HG03439 (cell line): ENCODE results near the gene TTLL8.

Experiments
- ATAC-seq: cut with Tn5 transposase; IDR thresholded peaks from one replicate; pipeline ENCODE4 v1.9.1; 2021; ENCODE audit warnings: mild to moderate bottlenecking, moderate library complexity; ENCODE audit not compliant: unreplicated experiment

Gene TTLL8

GRCh38 chr22:50045211-50046018 is 12.7 kb downstream of the TTLL8 start:
- no peak for ATAC-seq

- no peak for ATAC-seq
Measured at GRCh38 chr22:50044485-50045118, 13.5 kb downstream of the TTLL8 start.

GRCh38 chr22:50041361-50042065 is 16.6 kb downstream of the TTLL8 start:
- no peak for ATAC-seq

- no peak for ATAC-seq
Measured at GRCh38 chr22:50040717-50041116, 17.4 kb downstream of the TTLL8 start.

DNA sequence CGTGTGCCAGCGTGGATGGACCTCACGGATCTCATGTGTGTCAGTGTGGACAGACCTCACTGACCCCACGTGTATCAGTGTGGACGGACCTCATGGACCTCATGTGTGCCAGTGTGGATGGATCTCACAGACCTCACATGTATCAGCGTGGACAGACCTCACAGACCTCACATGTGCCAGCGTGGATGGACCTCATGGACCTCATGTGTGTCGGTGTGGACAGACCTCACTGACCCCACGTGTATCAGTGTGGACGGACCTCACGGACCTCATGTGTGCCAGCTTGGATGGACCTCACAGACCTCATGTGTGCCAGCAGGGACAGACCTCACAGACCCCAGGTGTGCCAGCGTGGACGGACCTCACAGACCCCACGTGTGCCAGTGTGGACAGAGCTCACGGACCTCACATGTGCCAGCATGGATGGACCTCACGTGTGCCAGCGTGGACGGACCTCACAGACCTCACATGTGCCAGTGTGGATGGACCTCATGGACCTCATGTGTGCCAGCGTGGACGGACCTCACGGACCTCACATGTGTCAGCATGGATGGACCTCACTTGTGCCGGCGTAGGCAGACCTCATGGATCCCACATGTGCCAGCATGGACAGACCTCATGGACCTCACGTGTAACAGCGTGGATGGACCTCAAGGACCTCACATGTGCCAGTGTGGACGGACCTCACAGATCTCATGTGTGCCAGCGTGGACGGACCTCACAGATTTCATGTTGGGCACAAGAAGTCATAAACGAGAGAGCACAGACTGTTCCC is 18.2 kb downstream of the TTLL8 start:
- ATAC-seq, result no peak

DNA sequence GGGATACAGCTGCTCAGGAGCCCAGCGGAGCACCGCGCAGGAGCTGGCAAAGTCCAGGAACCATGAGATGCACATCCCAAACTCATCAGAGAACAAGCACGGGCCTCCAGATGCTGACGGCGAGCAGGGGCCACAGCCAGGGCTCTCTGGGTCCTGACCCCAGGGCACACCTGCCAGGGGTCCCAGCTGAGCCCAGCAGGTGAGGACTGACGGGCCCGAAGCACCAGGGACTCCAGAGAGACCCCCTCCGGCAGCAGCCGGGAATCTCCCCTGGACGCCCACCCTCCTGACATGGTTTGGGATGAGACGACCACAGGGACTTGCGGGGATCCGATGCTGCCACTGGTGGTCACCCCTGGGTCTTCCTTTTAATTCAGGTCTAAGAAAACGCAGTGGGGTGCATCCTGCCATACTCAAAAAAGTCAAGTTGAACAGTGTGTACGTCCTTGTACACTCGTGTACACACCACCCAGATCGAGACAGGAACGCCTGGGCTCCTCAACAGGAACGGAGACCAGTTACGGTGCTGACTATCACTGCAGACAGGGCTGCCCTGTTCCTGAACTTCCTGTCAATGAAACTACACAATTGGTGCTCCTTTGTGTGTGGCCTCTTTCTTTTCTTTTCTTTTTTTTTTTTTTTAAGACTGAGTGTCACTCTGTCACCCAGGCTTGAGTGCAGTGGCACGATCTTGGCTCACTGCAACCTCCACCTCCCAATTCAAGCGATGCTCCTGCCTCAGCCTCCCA is 21.9 kb downstream of the TTLL8 start:
- ATAC-seq, result no peak

DNA sequence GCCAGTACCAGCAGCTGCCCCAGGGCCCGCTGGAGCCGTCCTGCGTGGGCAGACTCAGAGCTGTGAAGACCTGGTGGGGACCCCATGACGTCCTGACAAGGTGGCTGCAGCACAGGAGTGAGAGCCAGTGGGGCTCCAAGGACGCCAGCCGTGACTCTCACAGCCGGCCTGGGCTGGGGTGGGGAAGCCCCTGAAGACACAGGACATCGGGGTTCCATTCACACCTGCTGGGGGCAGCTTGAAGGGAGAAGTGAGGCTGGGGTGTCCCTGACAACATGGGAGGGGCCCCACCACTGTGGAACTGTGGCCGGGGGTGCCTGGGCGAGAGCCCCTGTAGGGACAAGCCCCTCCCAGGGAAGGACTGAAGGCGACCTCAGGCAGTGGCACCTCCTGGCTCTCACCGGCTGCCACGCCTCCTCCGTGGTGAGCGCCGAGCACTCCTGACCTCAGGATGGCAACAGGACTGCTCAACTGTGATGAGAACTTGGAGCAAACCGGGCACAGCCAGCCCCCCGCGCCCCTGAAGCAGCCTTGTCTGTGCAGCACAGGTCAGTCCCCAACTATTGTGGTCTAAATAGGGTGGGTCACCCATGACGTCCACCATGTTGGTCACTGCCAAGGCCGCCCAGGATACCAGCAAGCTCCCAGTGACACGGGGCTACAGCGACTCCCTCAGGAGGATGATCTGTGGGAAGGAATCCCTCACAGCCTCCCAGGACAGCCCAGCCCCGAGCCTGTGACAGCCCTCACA is 22.8 kb downstream of the TTLL8 start:
- no peak for ATAC-seq

DNA sequence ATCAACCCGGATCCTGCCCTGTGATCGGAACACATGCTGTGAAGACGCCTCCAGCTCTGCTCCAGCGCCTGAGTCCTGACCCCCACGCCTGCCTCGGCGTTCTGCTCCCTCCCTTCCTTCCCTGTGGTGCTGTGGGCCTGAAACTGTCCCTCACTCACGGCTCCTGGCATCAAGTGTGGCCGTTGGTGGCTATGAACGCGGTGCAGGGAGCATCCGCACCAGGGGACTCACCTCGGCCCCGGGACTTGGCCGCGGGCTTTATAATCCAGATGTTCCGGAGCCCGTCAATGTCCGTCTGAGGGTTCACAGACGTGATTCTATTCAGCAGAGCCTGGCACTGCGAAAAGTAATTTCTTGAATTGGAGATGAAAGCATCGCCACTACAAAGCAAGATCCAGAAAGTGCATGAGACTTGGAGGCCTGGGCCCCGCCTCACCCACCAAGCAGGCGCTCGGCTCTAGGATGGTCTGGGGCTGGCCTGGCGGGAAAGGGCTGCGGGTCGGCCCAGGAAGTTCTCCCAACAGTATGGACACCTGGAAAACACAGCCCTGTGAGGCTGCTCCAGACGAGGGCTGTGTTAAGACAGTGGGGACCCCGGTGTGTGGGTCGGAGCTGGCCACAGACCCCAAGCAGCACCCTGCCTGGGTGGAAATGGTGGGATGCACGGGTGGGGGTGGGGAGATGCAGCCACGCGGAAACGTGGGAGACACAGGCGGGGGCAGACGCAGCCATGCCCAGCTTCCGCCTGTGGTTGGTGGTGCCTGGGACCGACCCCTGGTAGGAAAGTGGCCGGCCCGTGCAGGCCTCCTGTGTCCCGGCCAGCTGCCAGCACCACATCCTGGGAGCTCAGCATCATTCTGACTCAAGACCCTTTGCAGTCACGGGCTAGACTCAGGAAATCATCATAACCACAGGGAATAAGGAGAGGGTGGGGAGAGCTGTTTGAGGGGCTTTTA is 23.7 kb downstream of the TTLL8 start:
- no peak for ATAC-seq

GRCh38 chr22:50032941-50033601 is 25.0 kb downstream of the TTLL8 start:
- ATAC-seq, result no peak

DNA sequence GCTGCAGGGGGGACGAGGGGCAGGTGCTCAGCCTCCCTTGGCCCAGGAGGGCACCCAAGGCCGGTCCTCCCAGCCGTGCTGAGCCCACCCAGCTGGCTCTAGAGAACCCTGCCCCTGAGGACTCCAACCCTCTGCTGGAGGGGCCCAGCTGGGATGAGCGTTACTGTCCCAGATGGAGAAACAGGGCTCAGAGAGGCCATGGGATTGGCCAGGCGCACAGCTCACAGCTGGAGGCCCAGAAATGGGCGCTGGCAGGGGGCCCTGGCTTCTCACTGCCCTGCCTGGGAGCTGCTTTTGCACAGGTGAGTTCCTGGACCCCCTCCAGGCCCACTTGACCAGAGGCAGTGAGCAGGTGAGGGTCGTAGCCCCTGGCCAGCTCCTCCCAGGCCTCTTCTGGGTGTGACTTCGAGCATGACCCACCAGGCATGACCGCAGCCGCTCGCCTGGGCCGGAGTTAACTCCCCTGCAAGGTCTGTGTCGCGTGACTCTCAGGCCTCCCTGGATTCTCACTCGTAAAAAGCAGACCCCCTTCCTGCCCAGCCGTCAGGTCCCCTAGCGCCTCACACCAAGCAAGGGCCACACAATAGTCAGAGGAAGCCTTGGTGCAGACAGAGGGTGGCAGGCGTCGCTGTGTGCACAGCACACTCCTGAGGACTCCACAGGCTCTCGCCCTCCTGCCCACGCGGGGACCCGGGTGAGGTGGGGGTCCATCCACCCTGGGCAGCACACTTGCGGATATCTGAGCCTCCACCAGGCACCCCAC is 25.8 kb downstream of the TTLL8 start:
- ATAC-seq, result no peak

DNA sequence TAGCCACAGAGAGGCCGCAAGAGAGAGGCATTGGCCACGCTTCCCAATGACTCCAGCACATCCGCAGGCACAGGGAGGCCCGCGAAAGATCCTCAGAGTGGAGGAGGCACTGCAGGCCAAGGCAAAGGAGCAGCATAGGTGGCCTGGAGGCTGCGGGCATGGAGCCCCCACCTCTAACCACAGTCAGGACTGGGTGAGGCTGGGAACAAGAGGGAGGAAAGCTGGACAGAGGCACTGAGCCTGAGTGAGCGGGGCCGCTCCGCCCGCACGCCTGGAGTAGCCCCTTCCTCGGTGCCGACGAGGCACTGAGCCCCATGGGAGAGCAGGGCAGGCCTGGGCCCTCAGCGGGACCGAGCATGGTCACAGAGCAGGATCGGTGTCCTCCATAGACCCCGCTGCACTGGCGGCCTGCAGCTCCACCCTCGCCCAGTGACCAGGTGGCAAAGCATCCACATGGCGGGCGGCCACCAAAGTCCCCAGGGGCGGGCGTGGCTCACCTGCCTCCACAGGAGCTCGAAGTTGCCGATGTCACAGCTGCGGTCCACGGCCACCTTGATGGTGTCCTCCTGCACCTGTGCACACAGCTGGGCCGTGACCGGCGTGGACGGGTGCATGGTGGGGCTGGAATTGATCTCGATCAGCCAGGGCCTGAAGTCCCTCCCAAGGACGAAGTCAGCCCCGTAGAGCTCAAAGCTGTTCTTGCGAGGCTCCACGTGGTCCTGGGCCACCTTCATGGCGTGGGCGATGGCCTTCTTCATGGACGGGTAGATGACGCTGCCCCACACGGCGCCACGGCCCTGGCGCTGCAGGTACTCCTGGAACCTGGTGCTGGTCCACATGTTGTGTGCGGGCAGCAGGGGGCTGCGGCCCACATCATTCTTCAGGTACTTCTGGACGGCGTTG is 26.7 kb downstream of the TTLL8 start:
- no peak for ATAC-seq

DNA sequence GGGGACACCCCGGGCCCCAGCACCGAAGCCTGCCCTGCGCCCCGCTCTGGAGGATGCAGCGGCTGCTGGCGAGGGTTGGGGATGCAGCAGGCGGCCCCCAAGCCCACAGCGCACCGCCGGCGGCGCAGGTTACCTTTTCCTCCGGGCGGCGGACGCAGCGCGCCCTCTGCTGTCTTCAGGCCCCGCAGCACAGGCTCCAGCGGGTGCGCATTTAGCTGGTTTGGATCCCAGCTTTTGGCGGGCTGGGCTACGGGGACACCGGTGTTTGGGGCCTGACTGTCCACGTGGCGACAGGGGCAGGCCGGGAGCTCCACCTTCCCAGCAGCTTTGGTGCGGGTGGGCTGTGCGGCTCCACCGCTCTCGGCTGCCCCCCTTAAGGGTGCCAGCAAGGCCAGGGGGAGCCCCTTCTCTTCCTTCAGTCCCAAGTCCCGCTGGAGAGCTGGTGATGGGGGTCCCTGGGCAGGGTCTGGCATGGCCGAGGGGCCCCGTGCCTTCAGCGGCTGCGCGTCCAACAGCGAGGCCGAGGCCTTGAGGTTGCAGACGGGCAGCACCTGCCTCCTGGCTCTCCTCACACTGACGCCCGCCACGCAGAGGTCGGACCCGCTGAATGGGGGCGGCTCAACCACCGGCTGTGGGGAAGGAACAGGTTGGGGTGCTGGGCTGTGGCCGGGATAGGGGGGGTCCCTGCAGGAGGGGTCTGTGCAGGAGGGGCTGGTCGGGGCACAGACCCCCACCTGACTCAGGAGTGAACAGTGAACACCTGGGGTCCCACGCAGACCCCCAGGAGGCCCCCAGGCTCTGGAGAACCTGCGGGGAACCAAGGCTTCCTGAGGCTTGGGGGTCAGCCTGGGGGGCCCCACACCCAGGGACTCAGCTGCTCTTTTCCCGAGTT is 27.6 kb downstream of the TTLL8 start:
- ATAC-seq, result no peak

DNA sequence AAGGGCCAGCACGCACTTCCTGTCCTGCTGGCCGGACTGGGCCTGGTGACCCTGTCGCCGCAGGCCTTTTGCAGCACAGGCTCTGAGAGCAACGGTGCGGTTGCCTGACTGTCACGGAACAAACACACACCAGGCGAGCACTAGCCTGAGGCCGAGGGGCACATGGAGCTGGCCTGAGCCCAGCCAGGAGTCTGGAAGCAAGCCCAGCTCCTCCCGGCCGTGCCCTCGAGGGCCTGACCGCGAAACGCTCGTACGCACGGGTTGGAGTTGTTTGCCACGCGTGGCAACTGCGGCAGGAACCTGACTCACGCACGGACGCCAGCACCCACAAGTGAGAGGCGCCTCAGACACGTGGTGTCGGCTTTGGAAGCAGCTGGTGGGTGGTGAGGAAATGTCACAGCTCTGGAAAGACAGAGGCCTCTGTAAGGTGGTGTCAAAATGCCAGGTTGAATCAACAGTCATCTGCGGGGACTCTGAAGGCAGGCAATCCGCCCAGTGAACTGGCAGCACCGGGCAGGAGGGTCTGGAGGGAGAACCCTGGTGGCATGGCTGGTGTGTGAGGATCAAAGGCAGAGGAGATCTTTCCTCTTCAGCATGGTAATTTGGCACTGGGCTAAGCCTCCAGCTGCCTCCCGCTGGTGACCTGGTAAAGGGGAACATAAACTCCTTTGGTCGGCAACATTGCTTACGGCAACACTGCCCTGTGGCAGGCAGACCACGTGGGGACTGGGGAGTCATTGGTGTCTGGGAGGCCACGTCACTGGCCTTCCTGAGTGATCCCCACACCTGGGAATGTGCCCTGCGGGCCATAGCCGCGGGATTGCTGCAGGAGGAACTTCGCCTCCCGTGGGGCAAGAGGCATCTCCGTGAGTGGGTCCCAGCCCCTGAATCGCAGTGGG is 30.2 kb downstream of the TTLL8 start:
- no peak for ATAC-seq

DNA sequence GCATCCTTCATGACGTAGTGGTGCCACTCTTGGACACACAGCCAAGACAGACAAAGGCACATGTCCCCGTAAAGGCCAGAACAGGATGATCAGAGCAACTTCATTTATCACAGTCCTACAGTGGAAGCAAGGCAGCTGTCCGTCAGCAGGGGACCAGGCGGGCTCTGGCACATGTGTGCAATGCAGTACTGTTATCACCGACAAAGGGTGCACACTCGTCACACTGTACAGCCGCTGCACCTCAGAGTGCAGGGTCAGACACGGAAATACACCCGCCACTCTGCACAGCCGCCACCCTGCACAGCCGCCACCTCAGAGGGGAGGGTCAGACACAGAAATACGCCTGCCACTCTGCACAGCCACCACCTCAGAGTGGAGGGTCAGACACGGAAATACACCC is 32.1 kb downstream of the TTLL8 start:
- no peak for ATAC-seq
